IMR-90 (cell line): ENCODE data around the gene SOS1. TPM values are rescaled to one million over a fixed set of nuclear protein-coding genes. Genes with fewer than 3 reads are reported as not detected.

ENCODE experiments used
- ATAC-seq: fragments of 200-7000 bp; cut with Tn5 transposase; 2 replicates; pipeline ENCODE4 v1.9.1; 2020; ENCODE audit warnings: low read depth, mild to moderate bottlenecking, moderate library complexity
- BruUV-seq: library from RNA; stranded (reverse); fragments of 400-500 nt; replicated peaks from 2 replicates; lab custom pipeline; 2021; lab: Mats Ljungman, UMichigan
- CTCF ChIA-PET: fragments of 300-600 bp; formaldehyde crosslinking; extraction: SDS; loops from one replicate; lab custom pipeline; 2021; ENCODE audit warnings: antibody characterized with exemption; lab: Yijun Ruan, JAX
- POLR2A ChIA-PET: fragments of 300-600 bp; sonication (Branson Sonifier 250); formaldehyde crosslinking; loops from one replicate; lab custom pipeline; 2022; ENCODE audit warnings: antibody characterized with exemption; ENCODE audit not compliant: unreplicated experiment; lab: Charles Lee
- DNase-seq: peaks from one replicate; pipeline ENCODE4 v3.0.0; 2013
- H2AFZ ChIP-seq: replicated peaks from 2 replicates; pipeline ENCODE3; 2013; ENCODE audit warnings: low read length, mild to moderate bottlenecking; ENCODE audit not compliant: poor library complexity
- H2AK5ac ChIP-seq: 2 replicates; pipeline ENCODE4 v1.6.1; 2013; ENCODE audit warnings: low read depth, low read length, inconsistent platforms
- H2AK9ac ChIP-seq: replicated peaks from 2 replicates; pipeline ENCODE3; 2013; ENCODE audit warnings: mild to moderate bottlenecking, low read depth, low read length, moderate library complexity; ENCODE audit not compliant: poor library complexity
- H2BK120ac ChIP-seq: 2 replicates; pipeline ENCODE4 v1.6.1; 2013; ENCODE audit warnings: low read depth, low read length, inconsistent platforms
- H2BK15ac ChIP-seq: 3 replicates; pipeline ENCODE4 v1.6.1; 2013; ENCODE audit warnings: low read depth, low read length, inconsistent platforms
- H2BK20ac ChIP-seq: 2 replicates; pipeline ENCODE4 v1.6.1; 2013; ENCODE audit warnings: low read depth, mild to moderate bottlenecking, inconsistent platforms, low read length, moderate library complexity
- H2BK5ac ChIP-seq: 2 replicates; pipeline ENCODE4 v1.6.1; 2013; ENCODE audit warnings: mild to moderate bottlenecking, low read depth, low read length, inconsistent platforms; ENCODE audit not compliant: poor library complexity, severe bottlenecking
- H3K14ac ChIP-seq: replicated peaks from 2 replicates; pipeline ENCODE4 v1.6.1; 2013; ENCODE audit warnings: low read depth, low read length, inconsistent platforms
- H3K18ac ChIP-seq: 2 replicates; pipeline ENCODE4 v1.6.1; 2013; ENCODE audit warnings: low read depth, low read length, control low read depth
- H3K23ac ChIP-seq: 2 replicates; pipeline ENCODE4 v1.6.1; 2013; ENCODE audit warnings: low read depth, low read length, inconsistent platforms
- H3K27ac ChIP-seq: 2 replicates; pipeline ENCODE4 v1.5.1; 2013; ENCODE audit warnings: mild to moderate bottlenecking, control low read depth, low read length; ENCODE audit not compliant: insufficient read depth
- H3K27me3 ChIP-seq: 2 replicates; pipeline ENCODE4 v1.6.1; 2013; ENCODE audit warnings: low read length; ENCODE audit not compliant: control insufficient read depth, insufficient read depth
- H3K36me3 ChIP-seq: 2 replicates; pipeline ENCODE4 v1.6.1; 2013; ENCODE audit warnings: low read length, mixed read lengths; ENCODE audit not compliant: control insufficient read depth, insufficient read depth
- H3K4ac ChIP-seq: 2 replicates; pipeline ENCODE4 v1.6.1; 2013; ENCODE audit warnings: low read depth, low read length, inconsistent platforms
- H3K4me1 ChIP-seq: 2 replicates; pipeline ENCODE4 v1.6.1; 2013; ENCODE audit warnings: low read length, mixed read lengths; ENCODE audit not compliant: control insufficient read depth, insufficient read depth
- H3K4me2 ChIP-seq: 2 replicates; pipeline ENCODE4 v1.6.1; 2013; ENCODE audit warnings: low read depth, mild to moderate bottlenecking, control low read depth, low read length, moderate library complexity
- H3K4me3 ChIP-seq: 2 replicates; pipeline ENCODE4 v1.5.1; 2013; ENCODE audit warnings: low read depth, mild to moderate bottlenecking, control low read depth, low read length, moderate library complexity; ENCODE audit not compliant: insufficient read depth
- H3K56ac ChIP-seq: 2 replicates; pipeline ENCODE4 v1.6.1; 2013; ENCODE audit warnings: low read length, inconsistent platforms; ENCODE audit not compliant: insufficient read depth; ENCODE audit errors: extremely low read depth
- H3K79me1 ChIP-seq, 2 experiments: 2 replicates each; pipeline ENCODE4 v1.6.1; 2013; ENCODE audit warnings: low read length in 2 of 2, inconsistent platforms in 1 of 2, low read depth in 1 of 2
- H3K9ac ChIP-seq: 2 replicates; pipeline ENCODE4 v1.6.1; 2013; ENCODE audit warnings: low read depth, low read length, control low read depth
- H3K9me1 ChIP-seq: 2 replicates; pipeline ENCODE4 v1.6.1; 2013; ENCODE audit warnings: low read length, inconsistent platforms; ENCODE audit not compliant: insufficient read depth
- H3K9me3 ChIP-seq: 2 replicates; pipeline ENCODE4 v1.6.1; 2013; ENCODE audit warnings: low read length; ENCODE audit not compliant: control insufficient read depth, insufficient read depth
- H4K20me1 ChIP-seq: 2 replicates; pipeline ENCODE4 v1.6.1; 2013; ENCODE audit warnings: low read length, inconsistent platforms; ENCODE audit not compliant: insufficient read depth
- H4K5ac ChIP-seq: 2 replicates; pipeline ENCODE4 v1.6.1; 2013; ENCODE audit warnings: mild to moderate bottlenecking, low read depth, low read length, control low read depth
- H4K8ac ChIP-seq, 2 experiments: 2 replicates each; pipeline ENCODE4 v1.6.1; 2013; ENCODE audit warnings: low read depth in 2 of 2, low read length in 2 of 2, control low read depth in 1 of 2, inconsistent platforms in 1 of 2
- H4K91ac ChIP-seq: 2 replicates; pipeline ENCODE4 v1.6.1; 2013; ENCODE audit warnings: low read depth, low read length, inconsistent platforms; ENCODE audit not compliant: insufficient read depth
- CEBPB ChIP-seq: IDR thresholded peaks from 2 replicates; pipeline ENCODE4 v1.6.1; 2012; ENCODE audit warnings: low read depth, low read length, improper control_type of control experiment
- FOS ChIP-seq: fragments of 150-350 bp; IDR thresholded peaks from 2 replicates; pipeline ENCODE4 v1.6.1; 2016; ENCODE audit warnings: low read depth, low read length
- MAFK ChIP-seq: IDR thresholded peaks from 2 replicates; pipeline ENCODE4 v1.6.1; 2012; ENCODE audit warnings: low read depth, low read length, improper control_type of control experiment
- MAZ ChIP-seq: IDR thresholded peaks from 2 replicates; pipeline ENCODE4 v1.6.1; 2012; ENCODE audit warnings: low read depth, mild to moderate bottlenecking, low read length, improper control_type of control experiment, moderate library complexity, borderline replicate concordance
- MXI1 ChIP-seq: IDR thresholded peaks from 2 replicates; pipeline ENCODE4 v1.6.1; 2012; ENCODE audit warnings: low read depth, mild to moderate bottlenecking, low read length, moderate library complexity, borderline replicate concordance
- NFE2L2 ChIP-seq: fragments of 150-350 bp; IDR thresholded peaks from 2 replicates; pipeline ENCODE4 v1.6.1; 2016; ENCODE audit warnings: low read depth, mild to moderate bottlenecking, low read length
- POLR2A ChIP-seq: IDR thresholded peaks from 2 replicates; pipeline ENCODE4 v1.6.1; 2012; ENCODE audit warnings: mild to moderate bottlenecking, low read depth, low read length
- RAD21 ChIP-seq: IDR thresholded peaks from 2 replicates; pipeline ENCODE4 v1.6.1; 2012; ENCODE audit warnings: low read length, improper control_type of control experiment
- RCOR1 ChIP-seq: IDR thresholded peaks from 2 replicates; pipeline ENCODE4 v1.6.1; 2012; ENCODE audit warnings: mild to moderate bottlenecking, low read length, improper control_type of control experiment; ENCODE audit not compliant: insufficient replicate concordance
- RFX5 ChIP-seq: IDR thresholded peaks from 2 replicates; pipeline ENCODE4 v1.8.0; 2012; ENCODE audit warnings: low read depth, mild to moderate bottlenecking, low read length, moderate library complexity
- SMC3 ChIP-seq: fragments of 150-350 bp; IDR thresholded peaks from 2 replicates; pipeline ENCODE4 v1.6.1; 2016; ENCODE audit warnings: low read depth, mild to moderate bottlenecking, antibody characterized with exemption, low read length, moderate library complexity
- WGBS, 2 experiments: methylation state at CpG; one replicate each; pipeline versions ENCODE4 v1.1.5 to v1.1.7; 2013; ENCODE audit warnings: missing lambda C conversion rate in 2 of 2; ENCODE audit not compliant: insufficient read length in 1 of 2; ENCODE audit errors: extremely low coverage in 2 of 2; 5-methylcytosine and 5-hydroxymethylcytosine counted together
- dilution Hi-C: fragments of 300-500 bp; cut with HindIII; formaldehyde crosslinking; loops from one replicate; pipeline ENCODE4 v1.14.3; 2018; ENCODE audit warnings: low sequenced_read_pairs; ENCODE audit not compliant: unreplicated experiment
- in situ Hi-C: fragments of 300-500 bp; cut with MboI; formaldehyde crosslinking; loops from 3 replicates; pipeline ENCODE4 v1.14.3; 2019; ENCODE audit warnings: low sequenced_read_pairs, inconsistent platforms, mixed read lengths
- intact Hi-C: fragments of 100-400 bp; cut with micrococcal nuclease; formaldehyde crosslinking; loops from 2 replicates; pipeline ENCODE4 v1.10.0; 2022
- polyA plus RNA-seq, 3 experiments: library from polyadenylated mRNA; depleted of rRNA; stranded (reverse); fragments of >200 nt; gene quantifications; 2 replicates each; pipeline ENCODE4 v1.2.3, GENCODE V29; 2012; ENCODE audit warnings: low replicate concordance in 1 of 3
- total RNA-seq: library from RNA; depleted of rRNA; stranded (reverse); fragments of >200 nt; gene quantifications from 2 replicates; pipeline ENCODE4 v1.2.3, GENCODE V29; 2012
- TF ChIP-seq, protein P1 (sequence below): fragments of 150-350 bp; IDR thresholded peaks from 2 replicates; pipeline ENCODE4 v1.6.1; 2016; ENCODE audit warnings: low read depth, mild to moderate bottlenecking, low read length, moderate library complexity, borderline replicate concordance

The SOS1 gene
- total and polyA plus RNA-seq, 2 of the 4 experiments (the other 2 are of a cell fraction): 8.2 to 11.2 TPM

- TF ChIP-seq FOS: no peak
- no peak for TF ChIP-seq MAFK
- TF ChIP-seq MXI1: no peak
- TF ChIP-seq RAD21: no peak
- no peak for TF ChIP-seq NFE2L2
- no peak for TF ChIP-seq CEBPB
Measured at GRCh38 chr2:38959466-38959865, 161.4 kb downstream of the SOS1 start (continued).

DNA sequence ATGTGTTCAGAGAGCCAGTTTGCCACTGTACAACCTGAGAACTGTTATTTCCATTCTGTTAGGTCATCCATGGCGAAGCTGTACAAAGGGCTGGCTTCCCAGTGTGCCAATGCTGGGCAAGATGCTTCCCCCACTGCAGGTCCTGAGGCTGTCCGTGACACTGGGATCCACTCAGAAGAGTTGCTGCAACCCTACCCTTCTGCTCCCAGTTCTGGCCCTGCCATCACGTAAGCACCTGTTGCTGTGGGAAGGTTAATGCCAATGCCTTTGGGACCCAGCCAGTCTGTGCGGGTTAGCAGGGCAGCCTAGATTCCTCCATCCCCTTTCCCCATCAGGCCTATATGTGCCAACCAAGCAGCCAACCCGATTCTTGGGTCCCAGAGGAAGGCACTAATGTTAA lies 162.9 kb downstream of the SOS1 start:
- no peak overlapping the region for H3K9ac ChIP-seq
- no peak overlapping the region for H3K4me3 ChIP-seq
- no peaks in the 10 kb centered on the region; the same call in 1 of the 2 replicates for H3K4me1 ChIP-seq
- in situ Hi-C loops: no loop called here
- DNase-seq (no peak), ATAC-seq (no peak)
- no peak overlapping the region for H3K23ac ChIP-seq
- H4K5ac ChIP-seq: no peak overlapping the region
- H3K14ac ChIP-seq: no peak overlapping the region
- no peak overlapping the region for H3K18ac ChIP-seq
- no peak overlapping the region for H4K8ac ChIP-seq
- no peaks in the 10 kb centered on the region for H3K79me1 ChIP-seq
- ChIA-PET CTCF (interaction anchor here (1.2 kb wide), 1 partner anchor 10 kb away, joined by 5 read pairs; no protein-coding TSS in a partner anchor), POLR2A (no interaction called here)
- H2BK5ac ChIP-seq: no peak overlapping the region
- no peak overlapping the region for H2BK120ac ChIP-seq
- H3K4me2 ChIP-seq: no peak overlapping the region
- no peak overlapping the region for H2BK20ac ChIP-seq
- no peak for TF ChIP-seq MAFK
- TF ChIP-seq, protein P1, sequence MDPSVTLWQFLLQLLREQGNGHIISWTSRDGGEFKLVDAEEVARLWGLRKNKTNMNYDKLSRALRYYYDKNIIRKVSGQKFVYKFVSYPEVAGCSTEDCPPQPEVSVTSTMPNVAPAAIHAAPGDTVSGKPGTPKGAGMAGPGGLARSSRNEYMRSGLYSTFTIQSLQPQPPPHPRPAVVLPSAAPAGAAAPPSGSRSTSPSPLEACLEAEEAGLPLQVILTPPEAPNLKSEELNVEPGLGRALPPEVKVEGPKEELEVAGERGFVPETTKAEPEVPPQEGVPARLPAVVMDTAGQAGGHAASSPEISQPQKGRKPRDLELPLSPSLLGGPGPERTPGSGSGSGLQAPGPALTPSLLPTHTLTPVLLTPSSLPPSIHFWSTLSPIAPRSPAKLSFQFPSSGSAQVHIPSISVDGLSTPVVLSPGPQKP: no peak
- no peak for TF ChIP-seq SMC3
- TF ChIP-seq POLR2A: no peak
- TF ChIP-seq NFE2L2: no peak
- no peak for TF ChIP-seq RAD21
- no peak for TF ChIP-seq CEBPB
- TF ChIP-seq MAZ: no peak
- no peak for TF ChIP-seq FOS
- no peak for TF ChIP-seq RFX5
- no peak for TF ChIP-seq RCOR1
- no peak for TF ChIP-seq MXI1
- H3K9me1 ChIP-seq: no peaks in the 10 kb centered on the region
- peaks cover 4% of the 10 kb centered on the region; the same call in 1 of the 2 replicates for H3K9me3 ChIP-seq
- no TSS peak for BruUV-seq
- intact Hi-C loops: no loop called here
- no peak overlapping the region for H3K4ac ChIP-seq
- H2AK9ac ChIP-seq: no peak overlapping the region
- H2AFZ ChIP-seq: no peak overlapping the region
- 86% methylated on average over 1 of the region's 5 CpGs; no CpG with 5 or more reads in 1 of the 2 experiments for WGBS, 2 experiments
- H3K27ac ChIP-seq: no peak overlapping the region
- no peak overlapping the region for H3K56ac ChIP-seq
- H4K20me1 ChIP-seq: no peaks in the 10 kb centered on the region
- no peak overlapping the region for H2AK5ac ChIP-seq
- peaks cover 16% of the 10 kb centered on the region for H3K27me3 ChIP-seq
- dilution Hi-C loops: no loop called here
- H4K91ac ChIP-seq: no peak overlapping the region
- no peak overlapping the region for H2BK15ac ChIP-seq
- no peaks in the 10 kb centered on the region for H3K36me3 ChIP-seq
